Esophagus muscularis mucosa (tissue), 3 donors: ENCODE results near the gene ANTKMT.

Source experiments
- POLR2A ChIP-seq: fragments of 450-650 bp; IDR thresholded peaks from one replicate; pipeline ENCODE4 v1.6.1; 2017; ENCODE audit warnings: antibody characterized with exemption, moderate library complexity, mild to moderate bottlenecking, low read depth
- TF ChIP-seq, protein P1 (sequence below), 3 experiments: fragments of 200-600 bp in 2 of 3; fragments of 450-650 bp in 1 of 3; sonication (generic) in 2 of 3; IDR thresholded peaks; one replicate each; pipeline ENCODE4 v1.5.1; 2017 to 2019; ENCODE audit warnings: antibody characterized with exemption in 3 of 3, mild to moderate bottlenecking in 2 of 3, moderate library complexity in 1 of 3

GRCh38 chr16:719815-720446, 1.0 kb upstream of the ANTKMT start:
- TF ChIP-seq, protein P1, sequence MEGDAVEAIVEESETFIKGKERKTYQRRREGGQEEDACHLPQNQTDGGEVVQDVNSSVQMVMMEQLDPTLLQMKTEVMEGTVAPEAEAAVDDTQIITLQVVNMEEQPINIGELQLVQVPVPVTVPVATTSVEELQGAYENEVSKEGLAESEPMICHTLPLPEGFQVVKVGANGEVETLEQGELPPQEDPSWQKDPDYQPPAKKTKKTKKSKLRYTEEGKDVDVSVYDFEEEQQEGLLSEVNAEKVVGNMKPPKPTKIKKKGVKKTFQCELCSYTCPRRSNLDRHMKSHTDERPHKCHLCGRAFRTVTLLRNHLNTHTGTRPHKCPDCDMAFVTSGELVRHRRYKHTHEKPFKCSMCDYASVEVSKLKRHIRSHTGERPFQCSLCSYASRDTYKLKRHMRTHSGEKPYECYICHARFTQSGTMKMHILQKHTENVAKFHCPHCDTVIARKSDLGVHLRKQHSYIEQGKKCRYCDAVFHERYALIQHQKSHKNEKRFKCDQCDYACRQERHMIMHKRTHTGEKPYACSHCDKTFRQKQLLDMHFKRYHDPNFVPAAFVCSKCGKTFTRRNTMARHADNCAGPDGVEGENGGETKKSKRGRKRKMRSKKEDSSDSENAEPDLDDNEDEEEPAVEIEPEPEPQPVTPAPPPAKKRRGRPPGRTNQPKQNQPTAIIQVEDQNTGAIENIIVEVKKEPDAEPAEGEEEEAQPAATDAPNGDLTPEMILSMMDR (IDR thresholded peaks at IDR 0.05) = no peak
- no peak for TF ChIP-seq POLR2A
